DND-41 (cell line): ENCODE data around the gene MITF.

ENCODE experiments used
- ATAC-seq: fragments of 200-7000 bp; cut with Tn5 transposase; 3 replicates; pipeline ENCODE4 v1.9.1; 2021; ENCODE audit warnings: low read depth; ENCODE audit not compliant: insufficient read depth
- DNase-seq: peaks from one replicate; pipeline ENCODE4 v3.0.0-alpha.2; 2020
- H2AFZ ChIP-seq: 2 replicates; pipeline ENCODE4 v1.6.0; 2012; ENCODE audit warnings: low read depth, low read length
- H3K27ac ChIP-seq: 2 replicates; pipeline ENCODE4 v1.5.1; 2012; ENCODE audit warnings: low read length, inconsistent platforms
- H3K27me3 ChIP-seq: fragments of 200-600 bp; sonication (generic); 2 replicates; pipeline ENCODE4 v1.6.0; 2012; ENCODE audit warnings: low read length, mild to moderate bottlenecking, inconsistent platforms; ENCODE audit not compliant: insufficient read depth, poor library complexity
- H3K36me3 ChIP-seq: 2 replicates; pipeline ENCODE4 v1.5.1; 2012; ENCODE audit warnings: low read length, inconsistent platforms; ENCODE audit not compliant: insufficient read depth
- H3K4me1 ChIP-seq: 2 replicates; pipeline ENCODE4 v1.5.1; 2012; ENCODE audit warnings: mild to moderate bottlenecking, low read length; ENCODE audit not compliant: insufficient read depth
- H3K4me2 ChIP-seq: 2 replicates; pipeline ENCODE4 v1.6.0; 2012; ENCODE audit warnings: mild to moderate bottlenecking, moderate library complexity, low read length, inconsistent platforms; ENCODE audit not compliant: insufficient read depth
- H3K4me3 ChIP-seq, 2 experiments: fragments of 200-600 bp in 1 of 2; shearing (Covaris generic) in 1 of 2; 2 replicates each; pipeline ENCODE4 v1.5.1; 2012 to 2016; ENCODE audit warnings: inconsistent platforms in 2 of 2, low read length in 2 of 2, mild to moderate bottlenecking in 2 of 2, low read depth in 1 of 2, moderate library complexity in 1 of 2
- H3K79me2 ChIP-seq: 2 replicates; pipeline ENCODE4 v1.6.0; 2012; ENCODE audit warnings: low read length, inconsistent platforms; ENCODE audit not compliant: insufficient read depth
- H3K9ac ChIP-seq: 2 replicates; pipeline ENCODE4 v1.6.0; 2012; ENCODE audit warnings: low read depth, mild to moderate bottlenecking, inconsistent platforms, low read length, moderate library complexity
- H3K9me3 ChIP-seq: 2 replicates; pipeline ENCODE4 v1.5.1; 2012; ENCODE audit warnings: low read length, moderate library complexity, mild to moderate bottlenecking, inconsistent platforms; ENCODE audit not compliant: insufficient read depth, severe bottlenecking
- H4K20me1 ChIP-seq: 2 replicates; pipeline ENCODE4 v1.6.0; 2012; ENCODE audit warnings: low read length; ENCODE audit not compliant: insufficient read depth
- CTCF ChIP-seq: IDR thresholded peaks from 2 replicates; pipeline ENCODE4 v1.5.1; 2012; ENCODE audit warnings: borderline replicate concordance, low read length, moderate library complexity, mild to moderate bottlenecking; ENCODE audit not compliant: poor library complexity, severe bottlenecking; ENCODE audit errors: extremely low read depth
- EZH2 ChIP-seq: IDR thresholded peaks from 3 replicates; pipeline ENCODE4 v1.6.1; 2012; ENCODE audit warnings: borderline replicate concordance, low read depth, mild to moderate bottlenecking, moderate library complexity, low read length, inconsistent platforms; ENCODE audit not compliant: severe bottlenecking

The MITF gene

GRCh38 chr3:69856965-69857705 is 117.9 kb downstream of the MITF start:
- H3K27me3 ChIP-seq = peaks cover 5% of the 10 kb centered on the region
- no peak overlapping the region for H3K4me3 ChIP-seq
- H3K9me3 ChIP-seq = no peaks in the 10 kb centered on the region
- H2AFZ ChIP-seq = no peak overlapping the region
- ATAC-seq (no peak), DNase-seq (no peak)
- H3K9ac ChIP-seq = no peak overlapping the region
- H3K79me2 ChIP-seq = no peaks in the 10 kb centered on the region
- no peaks in the 10 kb centered on the region for H4K20me1 ChIP-seq
- no peak overlapping the region for H3K27ac ChIP-seq
- H3K4me1 ChIP-seq = no peaks in the 10 kb centered on the region
- H3K4me2 ChIP-seq = no peak overlapping the region
- no peak for TF ChIP-seq EZH2
- no peak for TF ChIP-seq CTCF
- H3K36me3 ChIP-seq = no peaks in the 10 kb centered on the region

DNA sequence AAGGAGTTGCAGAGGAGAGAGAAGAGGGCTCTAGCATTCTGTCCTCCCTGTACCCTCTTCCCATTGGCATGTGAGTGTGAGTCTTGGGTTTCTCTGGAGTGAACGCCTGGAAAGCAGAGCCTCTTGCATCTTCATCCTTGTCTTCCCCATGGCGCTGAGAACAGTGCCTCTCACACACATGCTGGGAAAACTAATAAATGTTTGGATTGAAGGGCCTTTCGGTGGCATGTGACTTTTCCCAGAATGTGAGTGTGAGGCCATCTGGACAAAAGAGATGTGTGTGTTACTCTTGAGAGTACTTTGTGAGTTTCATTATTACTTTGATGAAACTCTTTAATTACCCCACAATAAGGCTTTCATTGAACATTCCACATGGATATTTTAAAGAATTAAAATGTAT is 122.3 kb downstream of the MITF start:
- Histone ChIP-seq H3K4me2 (no peak overlapping the region), H3K4me1 (no peaks in the 10 kb centered on the region)

GRCh38 chr3:69864141-69864540 is 124.9 kb downstream of the MITF start:
- H3K4me1 ChIP-seq = no peaks in the 10 kb centered on the region
- no peaks in the 10 kb centered on the region for H3K9me3 ChIP-seq
- H3K4me3 ChIP-seq = no peak overlapping the region
- no peak overlapping the region for H3K9ac ChIP-seq
- no peak overlapping the region for H3K27ac ChIP-seq
- H4K20me1 ChIP-seq = no peaks in the 10 kb centered on the region
- H3K4me2 ChIP-seq = no peak overlapping the region
- ATAC-seq (no peak), DNase-seq (no peak)
- H3K36me3 ChIP-seq = no peaks in the 10 kb centered on the region
- H2AFZ ChIP-seq = no peak overlapping the region
- no peaks in the 10 kb centered on the region for H3K79me2 ChIP-seq
- peaks cover 10% of the 10 kb centered on the region for H3K27me3 ChIP-seq
- TF ChIP-seq EZH2 = no peak
- TF ChIP-seq CTCF = no peak

More for the DNA sequence above, 122.3 kb downstream of the MITF start:
- Histone ChIP-seq H3K36me3 (no peaks in the 10 kb centered on the region), H4K20me1 (no peaks in the 10 kb centered on the region), H2AFZ (no peak overlapping the region), H3K4me3 (no peak overlapping the region), H3K27me3 (peaks cover 5% of the 10 kb centered on the region), H3K27ac (no peak overlapping the region), H3K9ac (no peak overlapping the region), H3K9me3 (no peaks in the 10 kb centered on the region), H3K79me2 (no peaks in the 10 kb centered on the region)
- TF ChIP-seq CTCF (no peak), EZH2 (no peak)
- DNase-seq (no peak), ATAC-seq (no peak)
